Adrenal gland (tissue), 12 donors: ENCODE measurements around the gene NME4. TPM values are rescaled to one million over a fixed set of nuclear protein-coding genes. Genes with fewer than 3 reads are reported as not detected.
A peak's percentile ranks its signal among the peaks of the same experiment; 100 is the strongest.

Experiments used
- DNase-seq, 7 donors: peaks; one replicate each; pipeline ENCODE4 v3.0.0-alpha.2; 2019 to 2020
- H3K27ac ChIP-seq, 5 donors: fragments of 200-600 bp; sonication (generic) in 4 of 5; 1 replicate in 3 of 5; 2 replicates in 2 of 5; pipeline versions ENCODE4 v1.5.1 to v1.8.0; 2016 to 2020; ENCODE audit warnings: mild to moderate bottlenecking in 1 of 5
- H3K27me3 ChIP-seq: fragments of 200-600 bp; 2 replicates; pipeline ENCODE4 v1.8.0; 2021
- H3K36me3 ChIP-seq, 2 donors: fragments of 200-600 bp; replicated peaks in 1 of 2; 1 replicate in 1 of 2; 2 replicates in 1 of 2; pipeline versions ENCODE4 v1.5.1 to v1.8.0; 2018 to 2022
- H3K4me1 ChIP-seq, 2 donors: fragments of 200-600 bp; replicated peaks in 1 of 2; 1 replicate in 1 of 2; 2 replicates in 1 of 2; pipeline versions ENCODE4 v1.5.1 to v1.8.0; 2018 to 2021
- H3K4me3 ChIP-seq, 4 donors: fragments of 200-600 bp; sonication (generic) in 3 of 4; one replicate each; pipeline ENCODE4 v1.5.1; 2016 to 2018
- H3K9me3 ChIP-seq, 3 donors: fragments of 200-600 bp; sonication (generic) in 1 of 3; replicated peaks in 1 of 3; 1 replicate in 2 of 3; 2 replicates in 1 of 3; pipeline versions ENCODE4 v1.5.1 to v1.8.0; 2016 to 2021
- CTCF ChIP-seq, 6 experiments: fragments of 450-650 bp in 4 of 6; fragments of 200-600 bp in 2 of 6; sonication (generic) in 1 of 6; IDR thresholded peaks; 1 replicate in 5 of 6; 2 replicates in 1 of 6; pipeline versions ENCODE4 v1.5.1 to v1.8.0; 2016 to 2021; ENCODE audit warnings: antibody characterized with exemption in 6 of 6, mild to moderate bottlenecking in 2 of 6, moderate library complexity in 1 of 6
- POLR2A ChIP-seq, 2 donors: fragments of 450-650 bp; IDR thresholded peaks; one replicate each; pipeline ENCODE4 v1.6.1; 2017; ENCODE audit warnings: antibody characterized with exemption in 2 of 2, mild to moderate bottlenecking in 2 of 2, moderate library complexity in 1 of 2
- WGBS, 4 donors: extraction: QIAGEN DNeasy Blood & Tissue Kit in 2 of 4; methylation state at CpG; one replicate each; pipeline versions ENCODE4 v1.1.5 to v1.1.7; 2013 to 2017; 5-methylcytosine and 5-hydroxymethylcytosine counted together
- intact Hi-C, 2 donors: fragments of 100-400 bp; cut with DNase I; formaldehyde crosslinking; loops; one replicate each; pipeline versions ENCODE4 v1.14.1 to v1.15.0; 2022 to 2023
- polyA plus RNA-seq, 3 donors: library from polyadenylated mRNA; stranded (reverse); fragments of 200-250 nt in 2 of 3; fragments of 350-450 nt in 1 of 3; fragmentation: Illumina TruSeq in 1 of 3; extraction: RNeasy Lipid Tissue Mini Kit (QIAGEN cat#74804) in 1 of 3; gene quantifications; one replicate each; pipeline ENCODE4 v1.2.3, GENCODE V29; 2013 to 2014
- total RNA-seq, 9 donors: library from RNA; depleted of rRNA in 4 of 9; stranded (reverse); fragments of >200 nt in 4 of 9; fragments of 120-200 nt in 1 of 9; fragmentation: NEBNext Ultra II Directional in 1 of 9; extraction: Animal tissue kit (Norgen Biotek cat#: 25700) in 1 of 9; gene quantifications; one replicate each; pipeline versions ENCODE4 v1.1.0 to v1.2.4, GENCODE V29; 2013 to 2023
- donor health status: healthy with polysubstance abuse.
- donor health status: Bipolar disorder and iron deficiency.
- donor health status: DM: yes; HTN: yes; CAD: no.
- donor health status: DM: no; HTN: no; CAD: no.
- donor health status: DM: no; HTN: no; CAD: no.
- donor health status: DM: yes; HTN: yes; CAD: no.

The NME4 gene
- total and polyA plus RNA-seq, 12 donors = 67.8 to 492 (median 169) TPM

GRCh38 chr16:399340-400019 lies 2.5 kb downstream of the NME4 start:
- intact Hi-C loops = loop anchor here in 1 of 2 donors (10.0 kb wide), 1 partner anchor 125 kb away; the partner anchor contains the start of gene CAPN15
- Histone ChIP-seq H3K36me3 (no peaks in the 10 kb centered on the region), H3K4me1 (peaks cover 23 to 24% of the 10 kb centered on the region in 2 donors), H3K4me3 (no peak overlapping the region), H3K27ac (peak overlapping the region in 2 of 5 donors; percentile 87), H3K9me3 (no peaks in the 10 kb centered on the region), H3K27me3 (no peaks in the 10 kb centered on the region)
- no peak for TF ChIP-seq POLR2A (IDR thresholded peaks at IDR 0.05)
- TF ChIP-seq CTCF (IDR thresholded peaks at IDR 0.05) = no peak
- no peak for DNase-seq
- WGBS, 4 donors = 71 to 86% (median 83%) methylated on average over 10 to 22 of the region's 22 CpGs

- Histone ChIP-seq H3K9me3 (no peaks in the 10 kb centered on the region), H3K4me1 (peaks cover 23 to 24% of the 10 kb centered on the region in 2 donors), H3K27me3 (no peaks in the 10 kb centered on the region), H3K27ac (peak overlapping the region in 3 of 5 donors; percentile 93 to 95 (median 93)), H3K36me3 (no peaks in the 10 kb centered on the region), H3K4me3 (peak overlapping the region in 1 of 4 donors; percentile 62)
- no peak for TF ChIP-seq CTCF (IDR thresholded peaks at IDR 0.05)
- TF ChIP-seq POLR2A (IDR thresholded peaks at IDR 0.05) = no peak
- intact Hi-C loops = no loop called here
- WGBS, 4 donors = 71 to 90% (median 83%) methylated on average over 2 to 10 of the region's 10 CpGs
- DNase-seq = peak in 1 of 7 donors; percentile 33
These were observed 3.1 kb downstream of the NME4 start for GRCh38 chr16:400061-400591.

GRCh38 chr16:401468-402348 lies 4.7 kb downstream of the NME4 start, which contains the start of gene DECR2:
Gene DECR2 (plus strand): TSS chr16:401885. CDS start chr16:401964, 79 bp downstream.
- no peaks in the 10 kb centered on the region for H3K9me3 ChIP-seq
- TF ChIP-seq CTCF (IDR thresholded peaks at IDR 0.05) (peak in 2 of 6 experiments; percentile 31 to 35), POLR2A (IDR thresholded peaks at IDR 0.05) (peak; percentile 55 to 84)
- peak within 1 kb of the TSS; percentile 30 to 72 (median 62) for H3K4me3 ChIP-seq
- peak; percentile 95 to 99 (median 98) for DNase-seq
- no peaks in the 10 kb centered on the region for H3K27me3 ChIP-seq
- H3K4me1 ChIP-seq = peaks cover 14 to 16% of the 10 kb centered on the region in 2 donors
- intact Hi-C loops = no loop called here
- no peaks in the 10 kb centered on the region for H3K36me3 ChIP-seq
- H3K27ac ChIP-seq = peak within 1 kb of the TSS; percentile 40 to 95 (median 93)
- 0 to 4% (median 1%) methylated on average over 21 to 91 of the region's 91 CpGs for WGBS, 4 donors

GRCh38 chr16:404971-405486 lies 8.0 kb downstream of the NME4 start:
- intact Hi-C loops = no loop called here
- no peaks in the 10 kb centered on the region for H3K27me3 ChIP-seq
- no peaks in the 10 kb centered on the region for H3K9me3 ChIP-seq
- TF ChIP-seq CTCF (IDR thresholded peaks at IDR 0.05) (no peak), POLR2A (IDR thresholded peaks at IDR 0.05) (no peak)
- H3K4me3 ChIP-seq = no peak overlapping the region
- 90 to 100% (median 93%) methylated on average over 3 to 12 of the region's 12 CpGs for WGBS, 4 donors
- no peak overlapping the region for H3K27ac ChIP-seq
- no peak for DNase-seq
- peaks cover 3 to 15% of the 10 kb centered on the region in 2 donors for H3K4me1 ChIP-seq
- no peaks in the 10 kb centered on the region for H3K36me3 ChIP-seq
